ENCODE measurements around the gene NBEAL1.
"Not testable (repeated sequence)": the region's sequence is repeated elsewhere in the genome, so short reads cannot be mapped to it uniquely, and the experiment has no call there.

Gene NBEAL1

DNA sequence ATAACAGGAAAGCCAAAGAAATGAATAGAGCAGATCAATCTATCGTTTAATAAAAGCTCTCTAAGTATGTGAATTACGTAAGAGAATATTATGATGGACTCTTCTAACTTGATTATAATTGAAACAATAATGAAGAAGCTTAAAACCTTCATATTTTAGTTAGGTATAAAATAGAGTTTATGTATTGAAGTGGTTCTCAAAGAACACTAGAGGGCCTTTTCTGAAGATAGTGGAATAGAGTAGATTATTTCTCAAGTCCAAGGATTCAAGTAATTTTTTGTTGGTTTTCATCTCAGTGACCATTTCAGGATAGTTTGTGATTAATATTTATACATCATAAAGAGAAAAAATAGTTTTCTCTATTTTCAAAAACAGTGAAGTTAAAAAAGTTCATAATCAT lies 97.7 kb downstream of the NBEAL1 start:
- no peak for DNase-seq (ENCODE audit: low read depth in 2 of 2)

DNA sequence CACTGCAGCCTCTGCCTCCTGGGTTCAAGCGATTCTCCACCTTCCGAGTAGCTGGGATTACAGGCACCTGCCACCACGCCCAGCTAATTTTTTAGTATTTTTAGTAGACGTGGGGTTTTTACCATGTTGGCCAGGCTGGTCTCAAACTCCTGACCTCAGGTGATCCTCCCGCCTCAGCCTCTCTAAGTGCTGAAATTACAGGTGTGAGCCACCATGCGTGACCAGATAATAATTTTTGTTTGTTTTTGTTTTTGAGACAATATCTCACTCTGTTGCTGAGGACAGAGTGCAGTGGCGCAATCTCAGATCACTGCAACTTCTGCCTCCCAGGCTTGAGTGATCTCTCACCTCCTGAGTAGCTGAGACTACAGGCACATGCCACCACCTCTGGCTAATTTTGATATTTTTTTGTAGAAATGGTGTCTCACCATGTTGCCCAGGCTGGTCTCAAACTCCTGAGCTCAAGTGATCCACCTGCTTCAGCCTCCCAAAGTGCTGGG lies 100.6 kb downstream of the NBEAL1 start:
- not testable (repeated sequence) for DNase-seq (ENCODE audit: low read depth in 2 of 2)

DNA sequence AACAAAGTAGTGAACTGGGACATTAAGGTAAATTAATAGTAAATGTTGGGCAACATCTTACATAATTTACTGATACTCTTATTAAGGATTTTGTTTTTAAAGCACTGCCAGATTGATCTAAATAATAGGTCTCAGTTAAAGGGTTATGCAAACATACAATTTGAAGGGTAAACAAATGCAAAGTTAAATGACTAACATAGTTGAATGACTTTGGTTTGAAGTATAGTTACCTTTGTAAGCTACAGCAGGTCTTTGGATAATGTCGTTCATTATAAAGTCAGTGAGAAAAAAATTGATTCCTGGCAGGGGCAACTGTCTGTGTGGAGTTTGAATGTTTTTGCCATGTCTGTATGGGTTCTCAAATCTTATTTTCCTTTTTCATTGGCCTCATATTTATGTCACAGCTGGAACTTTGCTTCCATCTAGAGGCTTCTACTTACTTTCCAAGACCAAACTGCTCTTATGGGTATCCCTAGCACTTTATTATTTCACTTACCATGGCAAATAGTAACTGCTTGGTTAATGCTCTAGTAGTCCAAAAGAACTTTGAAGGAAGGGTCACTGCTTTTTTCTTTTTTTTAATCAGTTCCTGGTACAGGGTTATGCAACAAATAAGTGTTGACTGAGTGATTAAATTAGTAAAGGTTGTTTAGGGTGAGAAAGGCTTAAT lies 107.8 kb downstream of the NBEAL1 start:
- no peak for DNase-seq (ENCODE audit: low read depth in 2 of 2)

- no peak for DNase-seq (ENCODE audit: low read depth in 2 of 2)
These were observed 112.3 kb downstream of the NBEAL1 start for GRCh38 chr2:203126996-203127395.

DNA sequence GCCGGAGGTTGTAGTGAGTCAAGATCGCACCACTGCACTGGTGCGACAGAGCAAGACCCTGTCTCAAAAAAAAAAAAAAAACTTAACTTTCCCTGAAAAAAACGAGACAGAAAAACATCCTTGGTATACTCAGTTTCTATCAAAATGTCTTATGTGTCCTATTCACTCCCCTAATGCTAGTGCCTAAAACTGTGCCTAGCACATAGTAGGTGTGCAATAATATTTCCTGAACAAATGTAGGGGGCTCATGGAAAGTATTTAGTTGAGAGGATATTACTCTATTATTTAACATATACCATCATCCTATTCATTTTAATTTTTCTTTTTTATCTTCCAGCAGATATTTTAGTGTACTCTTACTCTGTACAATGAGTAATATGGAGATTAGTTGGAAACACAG lies 120.4 kb downstream of the NBEAL1 start:
- DNase-seq (ENCODE audit: low read depth in 2 of 2) = no peak

GRCh38 chr2:203143391-203143790 lies 128.7 kb downstream of the NBEAL1 start:
- no peak for DNase-seq (ENCODE audit: low read depth in 2 of 2)

- DNase-seq (ENCODE audit: low read depth in 2 of 2) = no peak
These were observed 134.5 kb downstream of the NBEAL1 start for GRCh38 chr2:203149194-203149593.

DNA sequence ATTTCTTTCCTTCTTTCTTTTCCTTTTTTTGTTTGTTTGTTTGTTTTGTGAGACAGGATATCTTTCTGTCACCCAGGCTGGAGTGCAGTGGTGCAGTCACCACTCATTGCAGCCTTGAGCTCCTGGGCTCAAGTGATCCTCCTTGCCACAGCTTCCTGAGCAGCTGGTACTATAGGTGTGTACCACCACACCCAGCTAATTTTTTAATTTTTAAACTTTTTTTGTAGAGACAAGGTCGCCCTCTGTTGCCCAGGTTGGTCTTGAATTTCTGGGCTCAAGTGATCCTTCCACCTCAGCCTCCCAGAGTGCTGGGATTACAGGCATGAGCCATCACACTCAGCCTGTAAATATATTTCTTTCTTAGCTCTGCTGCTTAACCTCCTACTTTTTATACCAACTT lies 140.7 kb downstream of the NBEAL1 start:
- no peak for DNase-seq (ENCODE audit: low read depth in 2 of 2)

GRCh38 chr2:203162722-203163121 lies 148.0 kb downstream of the NBEAL1 start:
- DNase-seq (ENCODE audit: low read depth in 2 of 2) = not testable (repeated sequence)

DNA sequence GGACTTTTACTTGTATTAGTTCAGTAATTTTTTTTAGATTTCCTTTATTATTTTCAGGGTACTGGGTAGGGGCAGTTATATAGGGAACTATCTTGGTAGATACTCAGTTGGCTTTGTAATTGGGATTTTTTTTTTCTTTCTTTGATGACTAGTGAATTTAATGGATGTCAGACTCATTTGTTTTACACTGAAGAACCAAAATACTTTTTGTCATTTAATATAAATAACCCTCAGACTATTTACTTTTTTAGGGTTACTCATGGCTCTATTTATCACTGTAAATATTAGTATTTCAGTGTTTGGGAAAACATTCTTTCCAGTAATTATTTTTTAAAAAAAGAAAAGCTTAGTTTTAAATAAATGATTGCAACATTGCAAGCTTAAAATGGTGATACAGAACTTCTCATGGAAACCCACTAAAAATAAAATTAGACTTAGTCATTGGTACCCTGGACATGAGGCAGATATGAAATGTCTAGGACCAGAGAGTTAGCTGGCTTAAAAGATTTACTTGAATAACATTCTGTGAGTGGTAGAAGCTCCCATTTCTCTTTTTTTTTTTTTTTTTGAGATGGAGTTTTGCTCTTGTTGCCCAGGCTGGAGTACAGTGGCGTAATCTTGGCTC lies 149.7 kb downstream of the NBEAL1 start:
- no peak for DNase-seq (ENCODE audit: low read depth in 2 of 2)

DNA sequence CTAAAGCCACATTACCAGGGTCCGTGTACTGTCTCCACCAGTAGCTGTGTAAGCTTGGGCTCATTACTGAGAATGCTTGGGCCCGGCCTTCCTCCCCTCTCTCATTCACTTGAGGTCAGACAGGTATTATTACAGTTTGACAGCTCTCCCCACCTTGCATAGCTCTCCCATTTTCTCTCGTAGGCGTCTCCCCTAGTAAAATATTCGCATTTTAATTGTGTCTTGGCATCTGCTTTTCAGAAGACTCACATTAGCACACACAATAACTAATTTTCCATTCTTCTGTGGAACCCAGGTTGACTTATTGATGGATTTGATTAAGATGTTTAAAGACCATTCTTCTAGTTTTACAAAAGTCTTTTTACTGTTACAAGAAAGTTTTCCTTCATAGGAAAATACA lies 153.1 kb downstream of the NBEAL1 start:
- no peak for DNase-seq (ENCODE audit: low read depth in 2 of 2)

DNA sequence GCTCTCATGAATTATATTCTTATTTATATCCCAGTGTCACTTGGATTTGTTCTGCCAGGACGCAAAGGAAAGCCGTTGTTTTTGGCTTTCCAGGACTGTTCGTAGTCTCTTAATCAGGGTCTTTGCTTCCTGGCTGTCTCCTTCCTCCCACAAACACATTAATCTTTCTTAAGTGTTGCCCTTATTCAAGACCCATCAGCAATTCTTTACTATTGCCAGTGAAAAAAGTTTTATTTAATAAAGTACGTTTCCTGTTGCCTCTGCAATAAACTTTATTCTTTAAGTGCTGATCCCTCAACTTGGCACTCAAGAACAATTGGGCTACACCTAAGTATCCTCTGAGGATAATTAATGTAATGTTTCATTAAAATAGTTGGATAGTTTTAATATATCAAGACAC lies 155.8 kb downstream of the NBEAL1 start:
- DNase-seq (ENCODE audit: low read depth in 2 of 2) = no peak

- no peak for DNase-seq (ENCODE audit: low read depth in 2 of 2)
These were observed 160.7 kb downstream of the NBEAL1 start for GRCh38 chr2:203175371-203175770.

DNA sequence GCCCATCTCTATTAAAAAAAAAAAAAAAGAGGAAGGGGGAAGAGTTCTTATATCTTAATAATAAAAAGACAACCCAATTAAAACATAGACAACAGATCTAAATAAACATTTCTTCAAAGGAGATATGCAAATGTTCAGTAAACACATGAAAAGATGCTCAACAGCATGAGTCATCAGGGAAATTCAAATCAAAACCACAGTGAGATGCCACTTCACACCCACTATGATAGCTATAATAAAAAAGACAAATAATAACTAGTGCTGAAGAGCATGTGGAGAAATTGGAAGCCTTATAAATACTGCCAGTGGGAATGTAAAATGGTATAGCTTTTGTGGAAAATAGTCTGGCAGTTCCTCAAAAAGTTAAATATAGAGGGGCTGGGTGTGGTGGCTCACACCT lies 162.7 kb downstream of the NBEAL1 start:
- no peak for DNase-seq (ENCODE audit: low read depth in 2 of 2)

DNA sequence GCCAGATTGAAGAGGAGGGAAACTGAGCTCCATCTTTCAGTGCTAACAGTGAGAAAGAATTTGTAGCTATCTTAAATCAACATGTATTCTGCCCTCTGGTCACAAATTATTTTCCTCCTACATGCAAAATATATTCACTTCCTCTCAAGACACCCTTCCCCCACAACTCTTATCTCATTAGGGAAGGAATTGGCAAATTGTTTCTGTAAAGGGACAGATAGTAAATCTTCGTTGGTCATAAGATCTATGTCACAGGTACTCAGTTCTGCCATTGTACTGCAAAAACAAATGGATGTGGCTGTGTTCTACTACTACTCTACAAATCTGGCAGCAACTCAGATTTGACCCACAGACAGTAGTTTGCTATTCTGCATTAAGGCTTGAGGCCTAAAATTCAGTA lies 171.2 kb downstream of the NBEAL1 start:
- DNase-seq (ENCODE audit: low read depth in 2 of 2) = no peak

- DNase-seq (ENCODE audit: low read depth in 2 of 2) = not testable (repeated sequence)
These were observed 175.9 kb downstream of the NBEAL1 start for GRCh38 chr2:203190547-203190946.

GRCh38 chr2:203191026-203191425 lies 176.4 kb downstream of the NBEAL1 start:
- DNase-seq (ENCODE audit: low read depth in 2 of 2) = not testable (repeated sequence)

GRCh38 chr2:203191961-203192360 lies 177.3 kb downstream of the NBEAL1 start:
- DNase-seq (ENCODE audit: low read depth in 2 of 2) = no peak

DNA sequence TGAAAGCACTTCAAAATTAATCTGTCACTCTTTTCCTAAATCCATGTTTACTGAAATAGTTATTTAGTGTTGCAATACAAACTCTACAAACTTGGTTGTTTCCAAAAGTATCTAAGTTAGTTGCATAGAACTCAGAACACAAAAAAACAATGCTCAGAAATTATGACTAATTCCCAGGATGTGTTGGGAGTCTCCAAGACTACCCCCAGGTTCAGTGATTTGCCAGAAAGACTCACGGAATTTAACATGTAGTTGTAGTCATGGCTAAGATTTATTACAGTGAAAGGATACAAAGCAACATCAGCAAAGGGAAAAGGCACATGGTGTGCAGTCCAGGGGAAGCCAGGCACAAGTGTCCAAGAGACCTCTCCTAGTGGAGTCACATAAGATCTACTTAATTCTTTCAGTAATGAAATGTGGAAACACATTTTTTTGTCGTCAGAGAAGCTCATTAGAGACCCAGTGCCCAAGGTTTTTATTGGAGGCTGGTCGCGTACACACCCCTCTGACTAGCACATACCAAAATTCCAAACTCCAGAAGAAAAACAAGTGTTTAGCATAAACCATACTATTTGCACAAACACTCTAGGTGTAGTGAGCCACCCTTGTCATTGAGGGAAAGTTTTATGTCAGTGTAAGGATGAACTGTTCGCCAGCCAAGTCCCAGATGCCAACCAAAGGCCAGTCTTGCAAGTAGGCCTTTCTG lies 180.8 kb downstream of the NBEAL1 start:
- DNase-seq (ENCODE audit: low read depth in 2 of 2) = no peak

DNA sequence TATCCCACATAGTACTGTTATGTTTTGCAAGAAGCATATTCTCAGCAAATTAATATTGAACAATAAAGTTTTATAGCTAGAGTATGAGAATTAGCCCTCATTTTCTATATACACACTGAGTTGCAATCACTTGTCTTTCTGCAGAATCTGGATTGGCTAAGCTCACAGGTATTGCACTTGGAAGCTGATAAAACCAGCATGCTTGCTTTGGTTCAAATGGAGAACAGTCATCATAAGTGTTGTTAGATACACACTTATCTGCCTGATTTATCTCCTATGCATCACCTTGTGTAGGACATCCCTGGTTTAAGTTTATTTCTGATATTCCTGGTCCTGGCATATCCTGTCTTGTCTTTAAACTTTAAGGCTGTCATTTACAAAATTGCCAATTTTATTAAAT lies 186.2 kb downstream of the NBEAL1 start:
- no peak for DNase-seq (ENCODE audit: low read depth in 2 of 2)

- no peak for DNase-seq (ENCODE audit: low read depth in 2 of 2)
These were observed 186.8 kb downstream of the NBEAL1 start for GRCh38 chr2:203201426-203201825.

DNA sequence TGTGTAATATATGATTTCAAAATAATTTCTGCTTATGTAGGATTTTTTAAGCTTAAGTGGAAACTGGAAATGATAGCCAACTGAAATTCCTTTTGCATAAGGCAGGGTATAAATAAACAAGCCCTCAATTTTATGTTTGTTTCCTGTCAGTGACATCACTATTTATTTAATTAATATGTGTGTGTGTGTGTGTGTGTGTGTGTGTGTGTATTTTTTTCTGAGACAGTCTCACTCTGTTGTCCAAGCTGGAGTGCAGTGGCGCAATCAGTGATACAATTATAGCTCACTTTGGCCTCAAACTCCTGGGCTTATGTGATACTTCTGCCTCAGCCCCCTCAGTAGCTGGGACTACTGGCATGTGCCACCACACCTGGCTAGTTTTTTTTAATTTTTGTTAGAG lies 194.9 kb downstream of the NBEAL1 start:
- DNase-seq (ENCODE audit: low read depth in 2 of 2) = no peak
